ENCODE data around the gene SHISAL1. TPM values are rescaled to one million over a fixed set of nuclear protein-coding genes. Genes with fewer than 3 reads are reported as not detected.
A peak's percentile ranks its signal among the peaks of the same experiment; 100 is the strongest.

SHISAL1 gene
- total RNA-seq, 4 donors from 2014 or later: 0.47 to 1.9 (median 0.75) TPM

- DNase-seq (ENCODE audit: low spot score) (no peak), ATAC-seq (ENCODE audit: low FRiP score) (peak; percentile 55)
- TF ChIP-seq CTCF (IDR thresholded peaks at IDR 0.05): no peak
These were observed 19.3 kb upstream of the SHISAL1 start for GRCh38 chr22:44331881-44332714.

- no peak for ATAC-seq (ENCODE audit: low FRiP score)
- DNase-seq (ENCODE audit: low spot score): no peak
- TF ChIP-seq CTCF (IDR thresholded peaks at IDR 0.05): no peak
These were observed 18.3 kb upstream of the SHISAL1 start for GRCh38 chr22:44330744-44331660.

- no peak for DNase-seq (ENCODE audit: low spot score)
- no peak for ATAC-seq (ENCODE audit: low FRiP score)
- TF ChIP-seq CTCF (IDR thresholded peaks at IDR 0.05): no peak
These were observed 17.5 kb upstream of the SHISAL1 start for GRCh38 chr22:44330188-44330743.

- DNase-seq (ENCODE audit: low spot score): no peak
- ATAC-seq (ENCODE audit: low FRiP score): no peak
- TF ChIP-seq CTCF (IDR thresholded peaks at IDR 0.05): no peak
These were observed 16.5 kb upstream of the SHISAL1 start for GRCh38 chr22:44329179-44329796.

GRCh38 chr22:44328762-44329161 is 16.0 kb upstream of the SHISAL1 start:
- TF ChIP-seq CTCF (IDR thresholded peaks at IDR 0.05): no peak
- DNase-seq (ENCODE audit: low spot score) (no peak), ATAC-seq (ENCODE audit: low FRiP score) (no peak)

- ATAC-seq (ENCODE audit: low FRiP score): no peak
These were observed 15.6 kb upstream of the SHISAL1 start for GRCh38 chr22:44328326-44328725.

More at GRCh38 chr22:44328326-44328725, 15.6 kb upstream of the SHISAL1 start:
- TF ChIP-seq CTCF (IDR thresholded peaks at IDR 0.05): no peak
- DNase-seq (ENCODE audit: low spot score): no peak
